Activated CD8-positive, alpha-beta T cell treated with anti-CD3 and anti-CD28 coated beads for 36 hours (primary cell): Measurements from ENCODE around the gene UVRAG. TPM values are rescaled to one million over a fixed set of nuclear protein-coding genes. Genes with fewer than 3 reads are reported as not detected.

Source experiments
- ATAC-seq: fragments of 200-7000 bp; cut with Tn5 transposase; one replicate; pipeline ENCODE4 v1.10.0; 2021; ENCODE audit warnings: mild to moderate bottlenecking, moderate library complexity
- CTCF ChIA-PET: fragments of 350-600 bp; sonication (Branson Sonifier 250); formaldehyde crosslinking; loops from one replicate; lab custom pipeline; 2021; ENCODE audit warnings: antibody characterized with exemption; lab: Charles Lee
- POLR2A ChIA-PET: fragments of 350-600 bp; sonication (Branson Sonifier 250); formaldehyde crosslinking; loops from one replicate; lab custom pipeline; 2021; ENCODE audit warnings: antibody characterized with exemption; lab: Charles Lee
- DNase-seq: peaks from one replicate; pipeline ENCODE4 v3.0.0-alpha.2; 2020
- H3K27ac Mint-ChIP-seq: one replicate; pipeline ENCODE4 v1.8.0; 2021; ENCODE audit warnings: mild to moderate bottlenecking, mixed read lengths
- H3K27me3 Mint-ChIP-seq: one replicate; pipeline ENCODE4 v1.8.0; 2021; ENCODE audit warnings: mixed read lengths
- H3K36me3 Mint-ChIP-seq: one replicate; pipeline ENCODE4 v1.8.0; 2021; ENCODE audit warnings: low read depth, mixed read lengths
- H3K4me1 Mint-ChIP-seq: one replicate; pipeline ENCODE4 v1.8.0; 2021; ENCODE audit warnings: low read depth, mixed read lengths
- H3K4me3 Mint-ChIP-seq: one replicate; pipeline ENCODE4 v1.8.0; 2021; ENCODE audit warnings: mild to moderate bottlenecking, moderate library complexity, mixed read lengths
- H3K9me3 Mint-ChIP-seq: one replicate; pipeline ENCODE4 v1.8.0; 2021; ENCODE audit warnings: mixed read lengths
- intact Hi-C: fragments of 100-400 bp; cut with micrococcal nuclease; formaldehyde crosslinking; loops from one replicate; pipeline ENCODE4 v1.10.0; 2022
- total RNA-seq, 2 experiments: library from RNA; stranded (reverse); gene quantifications; one replicate each; pipeline ENCODE4 v1.2.3, GENCODE V29; 2021
- TF ChIP-seq, protein P1 (sequence below): fragments of 200-600 bp; IDR thresholded peaks from one replicate; pipeline ENCODE4 v1.8.0; 2022; ENCODE audit warnings: antibody characterized with exemption, mild to moderate bottlenecking

The UVRAG gene
- total RNA-seq, 2 experiments from 2014 or later: 14.4 to 15.7 TPM

DNA sequence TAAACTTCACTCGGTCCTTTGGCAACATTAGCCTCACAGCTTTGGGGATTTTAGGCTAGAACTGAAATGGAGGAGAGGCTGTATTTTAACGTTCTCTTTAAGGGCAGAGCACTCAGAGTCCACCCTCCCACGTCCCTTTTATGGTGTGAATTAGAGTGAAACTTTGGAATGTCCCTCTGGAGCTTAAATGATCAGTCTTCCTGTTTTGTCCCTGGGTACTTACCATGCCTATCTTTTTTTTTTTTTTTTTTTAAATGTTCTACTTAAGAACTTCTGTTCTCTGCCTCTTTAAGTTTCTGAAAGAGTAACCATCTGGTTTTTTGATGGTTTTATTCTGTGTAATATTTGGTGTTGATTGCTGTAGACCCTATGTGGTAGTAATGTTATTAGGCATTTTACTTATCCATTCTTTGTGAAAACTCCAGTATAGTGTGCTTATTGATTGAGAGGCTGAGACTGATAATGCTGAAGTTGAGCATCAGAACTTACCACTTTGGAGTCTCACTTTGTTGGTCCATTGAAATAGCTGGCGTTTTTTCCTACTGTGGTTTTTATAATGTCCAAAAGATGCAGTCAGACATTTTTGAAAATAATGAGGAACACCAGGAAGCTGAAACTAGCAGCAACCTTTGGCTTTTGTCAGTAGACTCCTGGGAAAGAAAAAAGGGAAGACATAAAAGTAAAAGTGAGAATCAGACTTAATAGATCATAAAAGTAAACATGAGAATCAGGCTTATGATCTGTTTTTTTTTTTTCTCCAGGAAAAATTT is 11.6 kb downstream of the UVRAG start:
- Mint-ChIP-seq H3K27ac (no peak overlapping the region), H3K9me3 (no peaks in the 10 kb centered on the region), H3K27me3 (no peaks in the 10 kb centered on the region), H3K4me1 (peaks cover 24% of the 10 kb centered on the region), H3K36me3 (peaks cover 15% of the 10 kb centered on the region), H3K4me3 (no peak overlapping the region)
- TF ChIP-seq, protein P1, sequence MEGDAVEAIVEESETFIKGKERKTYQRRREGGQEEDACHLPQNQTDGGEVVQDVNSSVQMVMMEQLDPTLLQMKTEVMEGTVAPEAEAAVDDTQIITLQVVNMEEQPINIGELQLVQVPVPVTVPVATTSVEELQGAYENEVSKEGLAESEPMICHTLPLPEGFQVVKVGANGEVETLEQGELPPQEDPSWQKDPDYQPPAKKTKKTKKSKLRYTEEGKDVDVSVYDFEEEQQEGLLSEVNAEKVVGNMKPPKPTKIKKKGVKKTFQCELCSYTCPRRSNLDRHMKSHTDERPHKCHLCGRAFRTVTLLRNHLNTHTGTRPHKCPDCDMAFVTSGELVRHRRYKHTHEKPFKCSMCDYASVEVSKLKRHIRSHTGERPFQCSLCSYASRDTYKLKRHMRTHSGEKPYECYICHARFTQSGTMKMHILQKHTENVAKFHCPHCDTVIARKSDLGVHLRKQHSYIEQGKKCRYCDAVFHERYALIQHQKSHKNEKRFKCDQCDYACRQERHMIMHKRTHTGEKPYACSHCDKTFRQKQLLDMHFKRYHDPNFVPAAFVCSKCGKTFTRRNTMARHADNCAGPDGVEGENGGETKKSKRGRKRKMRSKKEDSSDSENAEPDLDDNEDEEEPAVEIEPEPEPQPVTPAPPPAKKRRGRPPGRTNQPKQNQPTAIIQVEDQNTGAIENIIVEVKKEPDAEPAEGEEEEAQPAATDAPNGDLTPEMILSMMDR: no peak
- CTCF ChIA-PET: interaction anchor here (2.0 kb wide), 1 partner anchor 23 kb away, joined by 5 read pairs; no protein-coding TSS in a partner anchor
- POLR2A ChIA-PET: interaction anchor here (0.6 kb wide), 1 partner anchor 10 kb away, joined by 4 read pairs; no protein-coding TSS in a partner anchor
- intact Hi-C loops: no loop called here
- DNase-seq: no peak
- ATAC-seq: no peak

DNA sequence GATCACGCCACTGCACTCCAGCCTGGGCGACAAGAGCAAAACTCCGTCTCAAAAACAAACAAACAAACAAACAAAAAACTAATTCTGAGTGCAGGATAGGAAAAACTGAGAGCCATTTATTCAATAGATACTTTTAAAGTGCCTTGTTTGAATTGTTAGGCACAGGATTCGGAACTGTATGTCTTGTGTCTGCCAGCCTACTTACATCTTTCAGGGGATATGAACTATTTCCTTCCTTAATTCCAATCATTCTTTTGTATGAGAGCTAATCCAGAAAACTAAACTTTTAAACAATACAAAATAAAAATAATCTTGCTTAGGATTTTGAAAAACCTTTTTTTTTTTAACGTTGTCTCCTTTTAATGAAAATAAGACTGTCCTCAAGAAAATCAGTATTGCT is 12.6 kb downstream of the UVRAG start:
- Mint-ChIP-seq H3K4me1 (peaks cover 19% of the 10 kb centered on the region), H3K4me3 (no peak overlapping the region), H3K27me3 (no peaks in the 10 kb centered on the region), H3K36me3 (peaks cover 12% of the 10 kb centered on the region), H3K9me3 (no peaks in the 10 kb centered on the region), H3K27ac (no peak overlapping the region)
- CTCF ChIA-PET: interaction anchor here (2.0 kb wide), 1 partner anchor 24 kb away, joined by 5 read pairs; no protein-coding TSS in a partner anchor
- intact Hi-C loops: no loop called here
- POLR2A ChIA-PET: no interaction called here
- ATAC-seq: no peak
- no peak for DNase-seq
- TF ChIP-seq, protein P1: no peak

DNA sequence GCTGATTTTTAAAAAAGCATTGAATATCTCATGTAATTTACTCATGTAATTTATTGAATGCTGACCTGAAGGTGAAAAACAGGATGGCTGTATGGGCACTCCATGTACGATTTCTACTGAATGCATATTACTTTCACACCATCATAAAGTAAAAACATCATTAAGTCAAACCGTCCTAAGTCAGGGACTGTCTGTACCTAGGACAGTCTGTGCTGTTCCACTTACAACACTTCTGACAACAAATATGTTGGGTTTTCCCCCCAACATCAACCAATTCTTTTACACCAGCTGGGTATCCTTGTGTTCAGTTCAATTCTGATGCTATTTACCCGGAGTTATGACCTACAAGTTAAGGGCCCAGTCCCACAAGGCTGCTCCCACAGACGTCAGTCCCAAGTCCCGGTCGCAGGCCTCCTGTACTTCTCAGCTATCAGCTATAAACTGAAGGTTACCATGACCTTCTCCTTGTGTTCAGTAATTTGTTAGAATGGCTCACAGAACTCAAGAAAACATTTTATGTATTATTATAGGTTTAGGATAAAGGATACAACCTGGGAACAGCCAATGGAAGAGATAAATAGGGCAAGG is 17.0 kb downstream of the UVRAG start:
- ChIA-PET CTCF (interaction anchor here (1.2 to 2.8 kb wide), 3 partner anchors 29 to 65 kb away, joined by 3 to 16 read pairs (median 7); no protein-coding TSS in a partner anchor), POLR2A (no interaction called here)
- Mint-ChIP-seq H3K4me1 (peaks cover 7% of the 10 kb centered on the region), H3K27ac (no peak overlapping the region), H3K4me3 (no peak overlapping the region), H3K27me3 (no peaks in the 10 kb centered on the region), H3K9me3 (no peaks in the 10 kb centered on the region), H3K36me3 (peaks cover 4% of the 10 kb centered on the region)
- DNase-seq: no peak
- TF ChIP-seq, protein P1: no peak
- ATAC-seq: no peak
- intact Hi-C loops: no loop called here

DNA sequence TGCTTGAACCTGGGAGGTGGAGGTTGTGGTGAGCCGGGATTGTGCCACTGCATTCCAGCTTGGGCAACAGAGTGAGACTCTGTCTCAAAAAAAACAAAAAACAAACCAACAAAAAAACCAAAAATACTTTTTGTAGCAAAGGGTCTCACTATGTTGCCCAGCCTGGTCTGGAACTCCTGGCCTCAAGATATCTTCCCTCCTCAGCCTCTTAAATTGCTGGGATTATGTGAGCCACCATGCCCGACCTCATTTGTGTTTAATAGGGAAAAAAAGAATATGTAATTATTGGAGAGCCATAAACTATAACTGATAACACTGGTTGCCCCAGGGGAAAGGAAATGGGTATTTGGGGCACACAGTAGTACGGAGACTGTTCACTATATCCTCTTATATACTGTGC is 19.7 kb downstream of the UVRAG start:
- ChIA-PET CTCF (no interaction called here), POLR2A (no interaction called here)
- TF ChIP-seq, protein P1: no peak
- H3K27ac Mint-ChIP-seq: no peak overlapping the region
- H3K27me3 Mint-ChIP-seq: no peaks in the 10 kb centered on the region
- ATAC-seq (no peak), DNase-seq (no peak)
- peaks cover 7% of the 10 kb centered on the region for H3K4me1 Mint-ChIP-seq
- H3K36me3 Mint-ChIP-seq: peaks cover 7% of the 10 kb centered on the region
- no peaks in the 10 kb centered on the region for H3K9me3 Mint-ChIP-seq
- H3K4me3 Mint-ChIP-seq: no peak overlapping the region
- intact Hi-C loops: no loop called here

DNA sequence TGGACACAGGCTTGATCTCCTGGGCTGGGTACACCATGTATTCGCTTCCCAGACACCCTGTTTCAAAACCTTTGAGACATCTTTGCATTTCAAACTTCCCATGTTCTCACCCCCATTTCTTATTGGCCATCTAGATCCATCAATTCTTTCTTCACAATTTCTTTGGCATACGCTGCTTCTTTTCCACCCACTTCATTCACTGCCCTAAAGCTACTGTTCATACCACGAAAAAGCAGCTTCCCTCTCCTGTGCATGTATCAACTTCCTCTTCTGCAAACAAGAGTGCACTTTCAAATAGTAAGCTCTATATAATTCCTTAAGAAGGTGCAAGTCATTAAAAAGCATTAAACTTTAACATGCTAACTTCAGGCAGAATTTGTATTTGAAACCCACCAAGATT is 21.4 kb downstream of the UVRAG start:
- DNase-seq (no peak), ATAC-seq (no peak)
- no peaks in the 10 kb centered on the region for H3K9me3 Mint-ChIP-seq
- no peak overlapping the region for H3K27ac Mint-ChIP-seq
- no peaks in the 10 kb centered on the region for H3K27me3 Mint-ChIP-seq
- ChIA-PET CTCF (interaction anchor here (1.1 to 1.4 kb wide), 2 partner anchors 31 to 33 kb away, joined by 3 read pairs; no protein-coding TSS in a partner anchor), POLR2A (interaction anchor here (1.4 kb wide), 1 partner anchor 26 kb away, joined by 3 read pairs; no protein-coding TSS in a partner anchor)
- H3K36me3 Mint-ChIP-seq: peaks cover 3% of the 10 kb centered on the region
- no peak overlapping the region for H3K4me3 Mint-ChIP-seq
- TF ChIP-seq, protein P1: no peak
- intact Hi-C loops: no loop called here
- peaks cover 9% of the 10 kb centered on the region for H3K4me1 Mint-ChIP-seq
